IMR-90 (cell line): Measurements from ENCODE around the gene KRT27. TPM values are rescaled to one million over a fixed set of nuclear protein-coding genes. Genes with fewer than 3 reads are reported as not detected.

Experiments
- ATAC-seq: fragments of 200-7000 bp; cut with Tn5 transposase; 2 replicates; pipeline ENCODE4 v1.9.1; 2020; ENCODE audit warnings: low read depth, mild to moderate bottlenecking, moderate library complexity
- BruUV-seq: library from RNA; stranded (reverse); fragments of 400-500 nt; replicated peaks from 2 replicates; lab custom pipeline; 2021; lab: Mats Ljungman, UMichigan
- CTCF ChIA-PET: fragments of 300-600 bp; formaldehyde crosslinking; extraction: SDS; loops from one replicate; lab custom pipeline; 2021; ENCODE audit warnings: antibody characterized with exemption; lab: Yijun Ruan, JAX
- POLR2A ChIA-PET: fragments of 300-600 bp; sonication (Branson Sonifier 250); formaldehyde crosslinking; loops from one replicate; lab custom pipeline; 2022; ENCODE audit warnings: antibody characterized with exemption; ENCODE audit not compliant: unreplicated experiment; lab: Charles Lee
- DNase-seq: peaks from one replicate; pipeline ENCODE4 v3.0.0; 2013
- H2AFZ ChIP-seq: replicated peaks from 2 replicates; pipeline ENCODE3; 2013; ENCODE audit warnings: low read length, mild to moderate bottlenecking; ENCODE audit not compliant: poor library complexity
- H2AK5ac ChIP-seq: 2 replicates; pipeline ENCODE4 v1.6.1; 2013; ENCODE audit warnings: low read depth, low read length, inconsistent platforms
- H2AK9ac ChIP-seq: replicated peaks from 2 replicates; pipeline ENCODE3; 2013; ENCODE audit warnings: mild to moderate bottlenecking, low read depth, low read length, moderate library complexity; ENCODE audit not compliant: poor library complexity
- H2BK120ac ChIP-seq: 2 replicates; pipeline ENCODE4 v1.6.1; 2013; ENCODE audit warnings: low read depth, low read length, inconsistent platforms
- H2BK15ac ChIP-seq: 3 replicates; pipeline ENCODE4 v1.6.1; 2013; ENCODE audit warnings: low read depth, low read length, inconsistent platforms
- H2BK20ac ChIP-seq: 2 replicates; pipeline ENCODE4 v1.6.1; 2013; ENCODE audit warnings: low read depth, mild to moderate bottlenecking, inconsistent platforms, low read length, moderate library complexity
- H2BK5ac ChIP-seq: 2 replicates; pipeline ENCODE4 v1.6.1; 2013; ENCODE audit warnings: mild to moderate bottlenecking, low read depth, low read length, inconsistent platforms; ENCODE audit not compliant: poor library complexity, severe bottlenecking
- H3K14ac ChIP-seq: replicated peaks from 2 replicates; pipeline ENCODE4 v1.6.1; 2013; ENCODE audit warnings: low read depth, low read length, inconsistent platforms
- H3K18ac ChIP-seq: 2 replicates; pipeline ENCODE4 v1.6.1; 2013; ENCODE audit warnings: low read depth, low read length, control low read depth
- H3K23ac ChIP-seq: 2 replicates; pipeline ENCODE4 v1.6.1; 2013; ENCODE audit warnings: low read depth, low read length, inconsistent platforms
- H3K27ac ChIP-seq: 2 replicates; pipeline ENCODE4 v1.5.1; 2013; ENCODE audit warnings: mild to moderate bottlenecking, control low read depth, low read length; ENCODE audit not compliant: insufficient read depth
- H3K27me3 ChIP-seq: 2 replicates; pipeline ENCODE4 v1.6.1; 2013; ENCODE audit warnings: low read length; ENCODE audit not compliant: control insufficient read depth, insufficient read depth
- H3K36me3 ChIP-seq: 2 replicates; pipeline ENCODE4 v1.6.1; 2013; ENCODE audit warnings: low read length, mixed read lengths; ENCODE audit not compliant: control insufficient read depth, insufficient read depth
- H3K4ac ChIP-seq: 2 replicates; pipeline ENCODE4 v1.6.1; 2013; ENCODE audit warnings: low read depth, low read length, inconsistent platforms
- H3K4me1 ChIP-seq: 2 replicates; pipeline ENCODE4 v1.6.1; 2013; ENCODE audit warnings: low read length, mixed read lengths; ENCODE audit not compliant: control insufficient read depth, insufficient read depth
- H3K4me2 ChIP-seq: 2 replicates; pipeline ENCODE4 v1.6.1; 2013; ENCODE audit warnings: low read depth, mild to moderate bottlenecking, control low read depth, low read length, moderate library complexity
- H3K4me3 ChIP-seq: 2 replicates; pipeline ENCODE4 v1.5.1; 2013; ENCODE audit warnings: low read depth, mild to moderate bottlenecking, control low read depth, low read length, moderate library complexity; ENCODE audit not compliant: insufficient read depth
- H3K56ac ChIP-seq: 2 replicates; pipeline ENCODE4 v1.6.1; 2013; ENCODE audit warnings: low read length, inconsistent platforms; ENCODE audit not compliant: insufficient read depth; ENCODE audit errors: extremely low read depth
- H3K79me1 ChIP-seq, 2 experiments: 2 replicates each; pipeline ENCODE4 v1.6.1; 2013; ENCODE audit warnings: low read length in 2 of 2, inconsistent platforms in 1 of 2, low read depth in 1 of 2
- H3K9ac ChIP-seq: 2 replicates; pipeline ENCODE4 v1.6.1; 2013; ENCODE audit warnings: low read depth, low read length, control low read depth
- H3K9me1 ChIP-seq: 2 replicates; pipeline ENCODE4 v1.6.1; 2013; ENCODE audit warnings: low read length, inconsistent platforms; ENCODE audit not compliant: insufficient read depth
- H3K9me3 ChIP-seq: 2 replicates; pipeline ENCODE4 v1.6.1; 2013; ENCODE audit warnings: low read length; ENCODE audit not compliant: control insufficient read depth, insufficient read depth
- H4K20me1 ChIP-seq: 2 replicates; pipeline ENCODE4 v1.6.1; 2013; ENCODE audit warnings: low read length, inconsistent platforms; ENCODE audit not compliant: insufficient read depth
- H4K5ac ChIP-seq: 2 replicates; pipeline ENCODE4 v1.6.1; 2013; ENCODE audit warnings: mild to moderate bottlenecking, low read depth, low read length, control low read depth
- H4K8ac ChIP-seq, 2 experiments: 2 replicates each; pipeline ENCODE4 v1.6.1; 2013; ENCODE audit warnings: low read depth in 2 of 2, low read length in 2 of 2, control low read depth in 1 of 2, inconsistent platforms in 1 of 2
- H4K91ac ChIP-seq: 2 replicates; pipeline ENCODE4 v1.6.1; 2013; ENCODE audit warnings: low read depth, low read length, inconsistent platforms; ENCODE audit not compliant: insufficient read depth
- BHLHE40 ChIP-seq: fragments of 150-350 bp; IDR thresholded peaks from 2 replicates; pipeline ENCODE4 v1.6.1; 2016; ENCODE audit warnings: mild to moderate bottlenecking, low read depth, low read length
- CEBPB ChIP-seq: IDR thresholded peaks from 2 replicates; pipeline ENCODE4 v1.6.1; 2012; ENCODE audit warnings: low read depth, low read length, improper control_type of control experiment
- CHD1 ChIP-seq: IDR thresholded peaks from 2 replicates; pipeline ENCODE4 v1.6.1; 2012; ENCODE audit warnings: low read depth, low read length, improper control_type of control experiment
- MAFK ChIP-seq: IDR thresholded peaks from 2 replicates; pipeline ENCODE4 v1.6.1; 2012; ENCODE audit warnings: low read depth, low read length, improper control_type of control experiment
- MXI1 ChIP-seq: IDR thresholded peaks from 2 replicates; pipeline ENCODE4 v1.6.1; 2012; ENCODE audit warnings: low read depth, mild to moderate bottlenecking, low read length, moderate library complexity, borderline replicate concordance
- POLR2A ChIP-seq: IDR thresholded peaks from 2 replicates; pipeline ENCODE4 v1.6.1; 2012; ENCODE audit warnings: mild to moderate bottlenecking, low read depth, low read length
- RAD21 ChIP-seq: IDR thresholded peaks from 2 replicates; pipeline ENCODE4 v1.6.1; 2012; ENCODE audit warnings: low read length, improper control_type of control experiment
- RCOR1 ChIP-seq: IDR thresholded peaks from 2 replicates; pipeline ENCODE4 v1.6.1; 2012; ENCODE audit warnings: mild to moderate bottlenecking, low read length, improper control_type of control experiment; ENCODE audit not compliant: insufficient replicate concordance
- RFX5 ChIP-seq: IDR thresholded peaks from 2 replicates; pipeline ENCODE4 v1.8.0; 2012; ENCODE audit warnings: low read depth, mild to moderate bottlenecking, low read length, moderate library complexity
- WGBS, 2 experiments: methylation state at CpG; one replicate each; pipeline versions ENCODE4 v1.1.5 to v1.1.7; 2013; ENCODE audit warnings: missing lambda C conversion rate in 2 of 2; ENCODE audit not compliant: insufficient read length in 1 of 2; ENCODE audit errors: extremely low coverage in 2 of 2; 5-methylcytosine and 5-hydroxymethylcytosine counted together
- dilution Hi-C: fragments of 300-500 bp; cut with HindIII; formaldehyde crosslinking; loops from one replicate; pipeline ENCODE4 v1.14.3; 2018; ENCODE audit warnings: low sequenced_read_pairs; ENCODE audit not compliant: unreplicated experiment
- in situ Hi-C: fragments of 300-500 bp; cut with MboI; formaldehyde crosslinking; loops from 3 replicates; pipeline ENCODE4 v1.14.3; 2019; ENCODE audit warnings: low sequenced_read_pairs, inconsistent platforms, mixed read lengths
- intact Hi-C: fragments of 100-400 bp; cut with micrococcal nuclease; formaldehyde crosslinking; loops from 2 replicates; pipeline ENCODE4 v1.10.0; 2022
- polyA plus RNA-seq, 3 experiments: library from polyadenylated mRNA; depleted of rRNA; stranded (reverse); fragments of >200 nt; gene quantifications; 2 replicates each; pipeline ENCODE4 v1.2.3, GENCODE V29; 2012; ENCODE audit warnings: low replicate concordance in 1 of 3
- total RNA-seq: library from RNA; depleted of rRNA; stranded (reverse); fragments of >200 nt; gene quantifications from 2 replicates; pipeline ENCODE4 v1.2.3, GENCODE V29; 2012

KRT27 gene
- total and polyA plus RNA-seq, 2 of the 4 experiments (the other 2 are of a cell fraction) = not detected

DNA sequence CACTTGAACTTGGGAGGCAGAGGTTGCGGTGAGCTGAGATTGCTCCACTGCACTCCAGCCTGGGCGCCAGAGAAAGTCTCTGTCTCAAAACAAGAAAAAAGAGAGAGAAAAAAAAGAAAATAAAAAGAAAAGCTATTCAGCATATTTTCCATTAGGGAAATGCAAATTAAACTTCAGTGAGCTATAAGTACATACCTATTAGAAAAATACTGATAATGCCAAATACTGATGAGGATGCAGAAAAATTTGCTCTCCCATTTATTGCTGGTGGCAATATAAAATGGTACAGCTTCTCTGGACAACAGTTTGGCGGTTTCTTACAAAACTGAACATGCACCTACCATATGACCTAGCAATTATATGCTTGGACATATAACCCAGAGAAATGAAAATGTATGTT is 30.3 kb upstream of the KRT27 start:
- ChIA-PET POLR2A (no interaction called here), CTCF (no interaction called here)
- Histone ChIP-seq H3K23ac (no peak overlapping the region), H2AFZ (no peak overlapping the region), H4K91ac (no peak overlapping the region), H2BK20ac (no peak overlapping the region), H3K9me3 (no peaks in the 10 kb centered on the region), H3K36me3 (peaks cover 9% of the 10 kb centered on the region), H3K27me3 (no peaks in the 10 kb centered on the region), H3K4me2 (no peak overlapping the region), H2AK5ac (no peak overlapping the region), H3K4ac (no peak overlapping the region), H3K9ac (no peak overlapping the region), H3K9me1 (no peaks in the 10 kb centered on the region; the same call in 1 of the 2 replicates), H2BK120ac (no peak overlapping the region), H2BK5ac (no peak overlapping the region), H2AK9ac (no peak overlapping the region), H3K79me1 (peaks cover 6 to 9% of the 10 kb centered on the region in 2 experiments), H3K18ac (no peak overlapping the region), H4K20me1 (no peaks in the 10 kb centered on the region), H3K27ac (no peak overlapping the region), H3K14ac (no peak overlapping the region), H4K8ac (no peak overlapping the region), H2BK15ac (no peak overlapping the region), H3K4me1 (peaks cover 2% of the 10 kb centered on the region; the same call in 1 of the 2 replicates), H3K4me3 (no peak overlapping the region), H4K5ac (no peak overlapping the region), H3K56ac (no peak overlapping the region)
- dilution Hi-C loops (no loop called here), in situ Hi-C loops (no loop called here), intact Hi-C loops (no loop called here)
- ATAC-seq (no peak), DNase-seq (no peak)
- TF ChIP-seq POLR2A = no peak
- no peak for TF ChIP-seq CEBPB
- no peak for TF ChIP-seq RFX5
- TF ChIP-seq RCOR1 = no peak
- TF ChIP-seq MXI1 = no peak
- no peak for TF ChIP-seq CHD1
- TF ChIP-seq MAFK = 0 out of 2 replicates have a peak, but pooled peaks have one; percentile 6
- no peak for TF ChIP-seq RAD21
- TF ChIP-seq BHLHE40 = no peak
- WGBS, 2 experiments = no CpG with 5 or more reads among the region's 3 CpGs
- BruUV-seq = no TSS peak
